DOHH2 (cell line): ENCODE measurements around the gene ZNF804B.

Source experiments
- H3F3A ChIP-seq: fragments of 200-600 bp; sonication (generic), shearing (Covaris generic); 2 replicates; pipeline ENCODE4 v1.6.0; 2016; ENCODE audit warnings: antibody characterized with exemption, mild to moderate bottlenecking; ENCODE audit not compliant: control insufficient read depth, insufficient read depth
- H3K27ac ChIP-seq: fragments of 200-600 bp; sonication (generic); 2 replicates; pipeline ENCODE4 v1.5.1; 2014; ENCODE audit warnings: low read depth, mild to moderate bottlenecking, low read length, moderate library complexity
- H3K27me3 ChIP-seq: fragments of 200-600 bp; sonication (generic); 2 replicates; pipeline ENCODE4 v1.6.1; 2014; ENCODE audit warnings: mild to moderate bottlenecking, low read length, mixed read lengths; ENCODE audit not compliant: control insufficient read depth
- H3K36me3 ChIP-seq: fragments of 200-600 bp; sonication (generic); 2 replicates; pipeline ENCODE4 v1.6.1; 2014; ENCODE audit warnings: mild to moderate bottlenecking, low read length, moderate library complexity, mixed read lengths; ENCODE audit not compliant: control insufficient read depth
- H3K4me1 ChIP-seq: fragments of 200-600 bp; sonication (generic); 2 replicates; pipeline ENCODE4 v1.6.1; 2014; ENCODE audit warnings: mild to moderate bottlenecking, low read length, mixed read lengths; ENCODE audit not compliant: control insufficient read depth
- H3K4me2 ChIP-seq: fragments of 200-600 bp; sonication (generic); 2 replicates; pipeline ENCODE4 v1.6.0; 2014; ENCODE audit warnings: mild to moderate bottlenecking, low read length, moderate library complexity
- H3K4me3 ChIP-seq: fragments of 200-600 bp; sonication (generic); 2 replicates; pipeline ENCODE4 v1.5.1; 2014; ENCODE audit warnings: mild to moderate bottlenecking, low read length, mixed read lengths
- H3K79me2 ChIP-seq: fragments of 200-600 bp; sonication (generic); 2 replicates; pipeline ENCODE4 v1.6.1; 2014; ENCODE audit warnings: mild to moderate bottlenecking, low read length, mixed read lengths; ENCODE audit not compliant: control insufficient read depth
- H3K9me2 ChIP-seq: fragments of 200-600 bp; sonication (generic); replicated peaks from 2 replicates; pipeline ENCODE4 v1.6.1; 2014; ENCODE audit warnings: mild to moderate bottlenecking, low read length, mixed read lengths; ENCODE audit not compliant: control insufficient read depth
- H3K9me3 ChIP-seq: fragments of 200-600 bp; sonication (generic); 2 replicates; pipeline ENCODE4 v1.6.1; 2014; ENCODE audit warnings: antibody characterized with exemption, low read length, mixed read lengths; ENCODE audit not compliant: control insufficient read depth, insufficient read depth
- H4K20me1 ChIP-seq: fragments of 200-600 bp; sonication (generic); 2 replicates; pipeline ENCODE4 v1.6.0; 2014; ENCODE audit warnings: low read depth, mild to moderate bottlenecking, antibody characterized with exemption, low read length, moderate library complexity; ENCODE audit not compliant: control insufficient read depth, insufficient read depth
- CTCF ChIP-seq: fragments of 200-600 bp; sonication (generic); IDR thresholded peaks from one replicate; pipeline ENCODE4 v1.5.1; 2014; ENCODE audit warnings: antibody characterized with exemption, mild to moderate bottlenecking, low read depth, low read length; ENCODE audit not compliant: poor library complexity, severe bottlenecking
- EZH2phosphoT487 ChIP-seq: fragments of 200-600 bp; sonication (generic); IDR thresholded peaks from 2 replicates; pipeline ENCODE4 v1.6.1; 2017; ENCODE audit warnings: borderline replicate concordance, mild to moderate bottlenecking, antibody characterized with exemption, low read length, moderate library complexity, mixed read lengths

The ZNF804B gene

GRCh38 chr7:89017695-89018094 is 258.2 kb downstream of the ZNF804B start:
- Histone ChIP-seq H3K9me3 (peaks cover 6% of the 10 kb centered on the region; the same call in 1 of the 2 replicates), H3K27me3 (no peaks in the 10 kb centered on the region), H3K4me1 (no peaks in the 10 kb centered on the region), H4K20me1 (no peaks in the 10 kb centered on the region), H3K36me3 (no peaks in the 10 kb centered on the region), H3K4me2 (no peak overlapping the region), H3K4me3 (no peak overlapping the region), H3K27ac (no peak overlapping the region), H3K79me2 (no peaks in the 10 kb centered on the region), H3K9me2 (no peaks in the 10 kb centered on the region), H3F3A (no peaks in the 10 kb centered on the region)
- TF ChIP-seq CTCF (no peak), EZH2phosphoT487 (no peak)

- H3K4me3 ChIP-seq, result no peak overlapping the region
- no peak overlapping the region for H3K27ac ChIP-seq
- H3K27me3 ChIP-seq, result no peaks in the 10 kb centered on the region
- peaks cover 6% of the 10 kb centered on the region; the same call in 1 of the 2 replicates for H3K9me3 ChIP-seq
- no peak for TF ChIP-seq CTCF
- no peak for TF ChIP-seq EZH2phosphoT487
- H3K79me2 ChIP-seq, result no peaks in the 10 kb centered on the region
- no peaks in the 10 kb centered on the region for H4K20me1 ChIP-seq
- no peaks in the 10 kb centered on the region for H3F3A ChIP-seq
- H3K36me3 ChIP-seq, result no peaks in the 10 kb centered on the region
- no peak overlapping the region for H3K4me2 ChIP-seq
- H3K4me1 ChIP-seq, result no peaks in the 10 kb centered on the region
- H3K9me2 ChIP-seq, result no peaks in the 10 kb centered on the region
Observed at GRCh38 chr7:89021741-89022140, 262.2 kb downstream of the ZNF804B start.

- Histone ChIP-seq H3K4me3 (no peak overlapping the region), H4K20me1 (no peaks in the 10 kb centered on the region), H3K36me3 (no peaks in the 10 kb centered on the region), H3K79me2 (no peaks in the 10 kb centered on the region), H3K4me2 (no peak overlapping the region), H3K9me3 (peaks cover 6% of the 10 kb centered on the region; the same call in 1 of the 2 replicates), H3F3A (no peaks in the 10 kb centered on the region), H3K27ac (no peak overlapping the region), H3K9me2 (no peaks in the 10 kb centered on the region), H3K27me3 (no peaks in the 10 kb centered on the region), H3K4me1 (no peaks in the 10 kb centered on the region)
- no peak for TF ChIP-seq CTCF
- TF ChIP-seq EZH2phosphoT487, result no peak
Observed at GRCh38 chr7:89023206-89023605, 263.7 kb downstream of the ZNF804B start.

- H3K9me3 ChIP-seq, result peaks cover 6% of the 10 kb centered on the region; the same call in 1 of the 2 replicates
- no peaks in the 10 kb centered on the region for H3K4me1 ChIP-seq
- no peaks in the 10 kb centered on the region for H3K9me2 ChIP-seq
- no peaks in the 10 kb centered on the region for H3K36me3 ChIP-seq
- H4K20me1 ChIP-seq, result no peaks in the 10 kb centered on the region
- no peak overlapping the region for H3K4me2 ChIP-seq
- no peak overlapping the region for H3K4me3 ChIP-seq
- no peaks in the 10 kb centered on the region for H3F3A ChIP-seq
- H3K79me2 ChIP-seq, result no peaks in the 10 kb centered on the region
- TF ChIP-seq EZH2phosphoT487 (no peak), CTCF (no peak)
- no peak overlapping the region for H3K27ac ChIP-seq
- no peaks in the 10 kb centered on the region for H3K27me3 ChIP-seq
Observed at GRCh38 chr7:89023877-89024276, 264.4 kb downstream of the ZNF804B start.
